Measurements from ENCODE around the gene SUMO3.

Gene SUMO3

DNA sequence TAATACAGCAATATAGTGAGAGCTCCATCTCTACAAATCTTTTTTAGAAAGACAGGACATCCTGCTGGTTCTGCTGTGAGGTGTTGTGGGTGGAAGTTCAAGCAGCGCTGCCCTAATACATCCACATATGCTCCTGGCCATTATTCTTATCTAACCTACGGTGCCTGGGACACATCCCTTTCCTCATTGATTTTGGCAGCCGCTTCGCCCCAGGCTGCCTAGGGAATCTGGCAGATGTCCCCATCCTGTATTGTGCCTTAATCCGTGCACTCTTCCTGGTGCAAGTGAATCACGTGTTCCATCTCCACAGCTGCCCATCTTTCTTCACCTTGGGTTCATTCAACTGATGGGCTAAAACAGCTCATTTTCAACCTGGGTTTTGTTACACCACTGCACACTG is 13.1 kb downstream of the SUMO3 start:
- no peak for DNase-seq (ENCODE audit: low read depth in 1 of 2, low spot score in 1 of 2)

GRCh38 chr21:44803651-44804050 is 14.2 kb downstream of the SUMO3 start:
- DNase-seq (ENCODE audit: low read depth in 1 of 2, low spot score in 1 of 2) = no peak

- no peak for DNase-seq (ENCODE audit: low read depth in 1 of 2, low spot score in 1 of 2)
Measured at GRCh38 chr21:44802396-44803153, 15.3 kb downstream of the SUMO3 start.

GRCh38 chr21:44801468-44802395 is 16.1 kb downstream of the SUMO3 start, which contains the start of gene UBE2G2:
Gene UBE2G2 (minus strand): TSS chr21:44801820. CDS start chr21:44801748, 72 bp downstream.
- peak; percentile 73 to 83 for DNase-seq (ENCODE audit: low read depth in 1 of 2, low spot score in 1 of 2)

GRCh38 chr21:44800971-44801467 is 16.8 kb downstream of the SUMO3 start:
- no peak for DNase-seq (ENCODE audit: low read depth in 1 of 2, low spot score in 1 of 2)

- no peak for DNase-seq (ENCODE audit: low read depth in 1 of 2, low spot score in 1 of 2)
Measured at GRCh38 chr21:44800103-44800502, 17.8 kb downstream of the SUMO3 start.

- DNase-seq (ENCODE audit: low read depth in 1 of 2, low spot score in 1 of 2) = no peak
Measured at GRCh38 chr21:44799646-44800045, 18.2 kb downstream of the SUMO3 start.

- no peak for DNase-seq (ENCODE audit: low read depth in 1 of 2, low spot score in 1 of 2)
Measured at GRCh38 chr21:44797775-44798174, 20.1 kb downstream of the SUMO3 start.

DNA sequence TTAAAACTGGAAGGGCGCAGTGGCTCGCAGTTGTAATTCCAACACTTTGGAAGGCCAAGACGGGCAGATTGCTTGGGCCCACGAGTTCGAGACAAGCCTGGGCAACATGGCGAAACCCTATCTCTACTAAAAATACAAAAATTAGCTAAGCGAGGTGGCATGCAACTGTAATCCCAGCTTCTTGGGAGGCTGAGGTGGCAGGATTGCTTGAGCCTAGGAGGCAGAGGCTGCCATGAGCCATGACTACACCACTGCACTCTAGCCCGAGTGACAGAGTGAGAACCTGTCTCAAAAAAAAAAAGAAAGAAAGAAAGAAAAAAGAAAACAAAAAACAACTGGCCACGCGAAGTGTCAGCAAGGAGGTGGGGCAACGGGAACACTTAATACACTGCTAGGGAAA is 22.5 kb downstream of the SUMO3 start:
- no peak for DNase-seq (ENCODE audit: low read depth in 1 of 2, low spot score in 1 of 2)

DNA sequence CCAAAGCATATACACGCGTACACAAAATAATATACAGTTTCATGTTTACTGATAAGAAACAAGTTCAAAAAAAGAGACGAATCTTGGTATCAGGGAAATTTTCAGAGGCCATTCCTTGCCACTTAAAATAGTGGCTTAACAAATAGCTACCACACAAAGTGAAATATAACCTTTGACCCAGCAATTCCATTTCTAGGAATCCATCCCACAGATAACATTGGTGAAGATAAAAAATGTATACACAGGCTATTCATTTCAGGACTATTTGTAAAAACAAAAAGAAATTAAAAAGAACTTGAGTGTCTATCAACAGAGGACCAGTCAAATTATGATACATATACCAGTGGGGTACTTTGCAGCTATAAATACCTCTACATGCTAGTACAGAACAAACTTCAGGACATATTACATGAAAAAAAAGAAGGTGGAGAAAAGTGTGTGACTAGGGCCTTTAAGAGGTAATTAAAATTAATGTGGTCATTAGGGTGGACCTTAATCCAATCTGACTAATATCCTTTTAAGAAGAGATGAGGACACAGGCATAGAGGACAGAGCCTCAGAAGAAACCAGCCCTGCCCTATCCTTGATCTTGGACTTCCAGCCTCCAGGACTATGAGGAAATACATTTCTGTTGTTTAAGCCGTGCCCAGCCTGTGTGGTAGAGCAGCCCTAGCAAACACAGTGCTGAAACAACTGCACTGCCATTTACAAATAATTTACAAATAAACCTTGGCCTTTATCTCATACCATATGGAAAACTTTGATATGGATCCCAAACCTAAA is 24.1 kb downstream of the SUMO3 start:
- no peak for DNase-seq (ENCODE audit: low read depth in 1 of 2, low spot score in 1 of 2)

DNA sequence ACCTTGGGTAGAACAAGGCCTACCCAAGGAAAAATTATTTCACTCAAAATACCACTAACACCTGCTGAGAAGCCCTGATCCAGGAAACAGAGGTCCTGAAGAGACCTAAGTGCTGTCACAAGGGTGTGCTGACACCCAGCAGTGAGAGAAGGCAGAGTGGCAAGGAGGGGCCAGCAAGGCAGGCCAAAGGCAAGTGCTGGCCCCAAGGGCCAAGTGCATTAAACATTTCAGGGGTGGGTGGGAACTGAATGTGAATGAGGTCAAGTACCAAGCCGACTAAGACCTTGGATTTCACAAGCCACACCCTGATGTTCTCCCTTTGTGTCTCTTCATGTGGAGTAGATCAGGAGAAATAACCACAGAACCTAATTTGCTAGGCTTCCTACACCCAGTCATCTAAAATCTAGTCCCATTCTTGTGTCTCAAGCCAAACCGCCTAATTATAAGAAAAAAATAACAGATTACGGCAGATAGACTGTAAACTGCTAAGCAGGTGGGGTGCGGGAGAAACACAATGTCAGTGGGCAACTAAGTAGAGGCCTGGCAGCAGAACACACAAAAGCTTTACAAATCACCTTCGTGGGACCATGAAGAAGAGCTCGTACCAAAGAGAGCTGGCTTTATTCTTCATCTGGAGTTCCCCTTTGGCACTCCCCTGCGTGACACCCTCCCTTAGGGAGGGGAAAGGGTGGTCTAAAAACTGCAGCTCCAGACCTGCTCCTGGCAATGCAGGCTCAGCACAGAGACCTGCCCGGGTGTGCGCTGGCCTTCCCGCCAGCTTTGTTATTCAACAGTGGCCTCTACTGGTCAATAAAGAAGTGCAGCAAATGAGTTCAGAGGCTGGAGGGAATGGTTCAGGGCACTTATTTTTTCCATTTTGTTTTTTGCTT is 24.9 kb downstream of the SUMO3 start:
- DNase-seq (ENCODE audit: low read depth in 1 of 2, low spot score in 1 of 2) = peak in 1 of 2 donors; percentile 25

GRCh38 chr21:44791993-44792392 is 25.9 kb downstream of the SUMO3 start:
- DNase-seq (ENCODE audit: low read depth in 1 of 2, low spot score in 1 of 2) = no peak

- DNase-seq (ENCODE audit: low read depth in 1 of 2, low spot score in 1 of 2) = no peak
Measured at GRCh38 chr21:44791246-44791645, 26.6 kb downstream of the SUMO3 start.

DNA sequence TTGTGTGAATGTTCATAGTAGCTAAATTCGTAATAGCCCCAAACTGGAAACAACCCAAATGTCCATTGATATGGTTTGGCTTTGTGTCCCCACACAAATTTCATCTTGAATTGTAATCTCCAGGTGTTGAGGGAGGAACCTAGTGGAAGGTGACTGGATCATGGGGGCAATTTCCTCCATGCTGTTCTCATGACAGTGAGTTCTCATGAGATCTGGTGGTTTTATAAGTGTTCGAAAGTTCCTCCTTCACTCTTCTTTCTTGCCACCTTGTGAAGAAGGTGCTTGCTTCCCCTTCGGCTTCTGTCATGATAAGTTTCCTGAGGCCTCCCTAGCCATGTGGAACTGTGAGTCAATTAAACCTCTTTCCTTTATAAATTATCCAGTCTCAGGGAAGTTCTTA is 27.5 kb downstream of the SUMO3 start:
- no peak for DNase-seq (ENCODE audit: low read depth in 1 of 2, low spot score in 1 of 2)

DNA sequence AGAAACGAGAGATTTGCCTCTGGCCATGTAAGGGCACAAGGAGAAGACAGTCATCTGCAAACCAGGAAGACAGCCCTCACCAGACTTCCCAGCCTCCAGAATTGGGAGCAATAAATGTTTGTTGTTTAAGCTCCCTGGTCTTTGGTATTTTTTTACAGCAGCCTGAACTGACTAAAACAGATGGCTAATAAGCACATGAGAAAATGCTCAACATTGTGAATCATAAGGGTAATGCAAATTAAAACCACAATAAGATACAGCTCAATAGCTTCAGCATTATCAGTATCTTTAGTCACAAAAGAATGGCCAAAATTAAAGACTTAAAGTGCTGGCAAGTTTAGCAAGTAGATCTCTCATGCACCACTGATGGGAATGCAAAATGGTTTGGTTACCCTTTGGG is 28.0 kb downstream of the SUMO3 start:
- no peak for DNase-seq (ENCODE audit: low read depth in 1 of 2, low spot score in 1 of 2)

DNA sequence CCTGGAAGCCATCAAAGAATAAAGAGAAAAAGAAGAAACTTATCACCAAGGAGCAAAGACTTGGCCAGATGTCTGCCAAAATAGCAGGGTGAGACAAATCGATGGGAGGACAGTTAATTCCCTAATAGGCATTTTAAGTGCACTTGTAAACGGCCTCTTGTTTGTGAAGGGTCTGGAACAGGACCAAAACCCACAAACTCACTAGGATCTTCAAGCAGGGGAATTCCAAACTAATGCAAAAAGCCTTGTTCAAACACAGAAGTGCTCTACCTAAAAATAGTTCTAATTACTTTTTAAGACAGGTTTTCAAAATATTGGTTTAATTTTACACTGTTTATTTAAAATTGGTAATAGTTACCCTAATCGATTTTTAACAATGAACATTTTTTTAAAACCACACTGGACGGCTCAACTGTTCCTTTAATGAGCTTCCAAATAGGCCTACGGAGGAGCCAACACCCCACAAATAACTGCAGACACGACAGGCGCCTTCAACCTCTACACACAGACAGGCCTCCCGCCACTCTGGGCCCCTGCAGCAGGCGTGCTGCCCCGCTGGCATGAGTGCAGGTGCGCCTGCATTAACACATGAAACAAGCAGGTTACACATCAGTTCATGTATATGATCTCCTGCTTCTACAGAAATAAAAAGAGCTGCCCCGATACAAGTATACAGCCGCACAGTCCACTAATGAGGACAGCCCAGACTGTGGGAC is 32.1 kb downstream of the SUMO3 start:
- no peak for DNase-seq (ENCODE audit: low read depth in 1 of 2, low spot score in 1 of 2)

- DNase-seq (ENCODE audit: low read depth in 1 of 2, low spot score in 1 of 2) = no peak
Measured at GRCh38 chr21:44784810-44785209, 33.1 kb downstream of the SUMO3 start.

- DNase-seq (ENCODE audit: low read depth in 1 of 2, low spot score in 1 of 2) = no peak
Measured at GRCh38 chr21:44783020-44783696, 34.7 kb downstream of the SUMO3 start.
